ENCODE measurements around the gene PACRG. TPM values are rescaled to one million over a fixed set of nuclear protein-coding genes. Genes with fewer than 3 reads are reported as not detected.
A peak's percentile ranks its signal among the peaks of the same experiment; 100 is the strongest.

Gene PACRG
- total RNA-seq, 1 donor from 2014 or later = under 0.01 TPM

DNA sequence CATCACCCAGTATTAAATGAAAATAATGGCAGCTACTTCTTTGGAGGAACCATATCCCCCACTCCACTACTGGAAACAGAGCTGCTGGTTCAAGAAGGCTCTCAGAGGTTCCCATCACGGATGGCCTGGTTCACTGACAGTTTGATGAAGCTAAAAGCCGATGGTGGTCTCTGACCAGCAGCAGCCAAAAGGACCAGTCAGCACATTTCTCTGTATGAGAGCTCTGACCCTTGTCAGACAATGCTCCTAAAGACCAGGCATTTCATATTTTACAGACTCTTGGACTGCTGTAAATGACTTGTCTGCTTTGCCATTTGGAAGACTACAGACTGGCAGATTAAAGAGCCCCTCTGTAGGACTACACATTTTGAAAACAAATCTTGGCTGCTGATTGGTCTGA, 16.8 kb upstream of the PACRG start:
- no peak for DNase-seq (ENCODE audit: low read depth)
- no peaks in the 10 kb centered on the region for H3K27me3 ChIP-seq (ENCODE audit: control insufficient read depth, insufficient read depth, low read length)
- H3K4me3 ChIP-seq (ENCODE audit: low read depth, low read length) = no peak overlapping the region
- TF ChIP-seq, protein P1, sequence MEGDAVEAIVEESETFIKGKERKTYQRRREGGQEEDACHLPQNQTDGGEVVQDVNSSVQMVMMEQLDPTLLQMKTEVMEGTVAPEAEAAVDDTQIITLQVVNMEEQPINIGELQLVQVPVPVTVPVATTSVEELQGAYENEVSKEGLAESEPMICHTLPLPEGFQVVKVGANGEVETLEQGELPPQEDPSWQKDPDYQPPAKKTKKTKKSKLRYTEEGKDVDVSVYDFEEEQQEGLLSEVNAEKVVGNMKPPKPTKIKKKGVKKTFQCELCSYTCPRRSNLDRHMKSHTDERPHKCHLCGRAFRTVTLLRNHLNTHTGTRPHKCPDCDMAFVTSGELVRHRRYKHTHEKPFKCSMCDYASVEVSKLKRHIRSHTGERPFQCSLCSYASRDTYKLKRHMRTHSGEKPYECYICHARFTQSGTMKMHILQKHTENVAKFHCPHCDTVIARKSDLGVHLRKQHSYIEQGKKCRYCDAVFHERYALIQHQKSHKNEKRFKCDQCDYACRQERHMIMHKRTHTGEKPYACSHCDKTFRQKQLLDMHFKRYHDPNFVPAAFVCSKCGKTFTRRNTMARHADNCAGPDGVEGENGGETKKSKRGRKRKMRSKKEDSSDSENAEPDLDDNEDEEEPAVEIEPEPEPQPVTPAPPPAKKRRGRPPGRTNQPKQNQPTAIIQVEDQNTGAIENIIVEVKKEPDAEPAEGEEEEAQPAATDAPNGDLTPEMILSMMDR (IDR thresholded peaks at IDR 0.05; ENCODE audit: insufficient read depth, low read length, severe bottlenecking) = no peak
- no peaks in the 10 kb centered on the region for H3K36me3 ChIP-seq (ENCODE audit: control insufficient read depth, insufficient read depth, low read length)
- FAIRE-seq = no peak

- Histone ChIP-seq H3K27me3 (ENCODE audit: control insufficient read depth, insufficient read depth, low read length) (no peaks in the 10 kb centered on the region), H3K4me3 (ENCODE audit: low read depth, low read length) (no peak overlapping the region), H3K36me3 (ENCODE audit: control insufficient read depth, insufficient read depth, low read length) (no peaks in the 10 kb centered on the region)
- TF ChIP-seq, protein P1 (IDR thresholded peaks at IDR 0.05; ENCODE audit: insufficient read depth, low read length, severe bottlenecking) = no peak
- FAIRE-seq (peak; percentile 7), DNase-seq (ENCODE audit: low read depth) (no peak)
Observed at GRCh38 chr6:162711376-162711775, 16.4 kb upstream of the PACRG start.

- no peaks in the 10 kb centered on the region for H3K36me3 ChIP-seq (ENCODE audit: control insufficient read depth, insufficient read depth, low read length)
- no peaks in the 10 kb centered on the region for H3K27me3 ChIP-seq (ENCODE audit: control insufficient read depth, insufficient read depth, low read length)
- TF ChIP-seq, protein P1 (IDR thresholded peaks at IDR 0.05; ENCODE audit: insufficient read depth, low read length, severe bottlenecking) = no peak
- no peak overlapping the region for H3K4me3 ChIP-seq (ENCODE audit: low read depth, low read length)
- DNase-seq (ENCODE audit: low read depth) (no peak), FAIRE-seq (no peak)
Observed at GRCh38 chr6:162712694-162713093, 15.1 kb upstream of the PACRG start.

GRCh38 chr6:162713974-162714780, 13.6 kb upstream of the PACRG start:
- TF ChIP-seq, protein P1 (IDR thresholded peaks at IDR 0.05; ENCODE audit: insufficient read depth, low read length, severe bottlenecking) = no peak
- no peaks in the 10 kb centered on the region for H3K27me3 ChIP-seq (ENCODE audit: control insufficient read depth, insufficient read depth, low read length)
- DNase-seq (ENCODE audit: low read depth) = no peak
- FAIRE-seq = no peak
- no peak overlapping the region for H3K4me3 ChIP-seq (ENCODE audit: low read depth, low read length)
- no peaks in the 10 kb centered on the region for H3K36me3 ChIP-seq (ENCODE audit: control insufficient read depth, insufficient read depth, low read length)

GRCh38 chr6:162715601-162716000, 12.2 kb upstream of the PACRG start:
- Histone ChIP-seq H3K4me3 (ENCODE audit: low read depth, low read length) (no peak overlapping the region), H3K27me3 (ENCODE audit: control insufficient read depth, insufficient read depth, low read length) (no peaks in the 10 kb centered on the region), H3K36me3 (ENCODE audit: control insufficient read depth, insufficient read depth, low read length) (no peaks in the 10 kb centered on the region)
- TF ChIP-seq, protein P1 (IDR thresholded peaks at IDR 0.05; ENCODE audit: insufficient read depth, low read length, severe bottlenecking) = no peak
- FAIRE-seq (peak; percentile 83), DNase-seq (ENCODE audit: low read depth) (no peak)

- FAIRE-seq (no peak), DNase-seq (ENCODE audit: low read depth) (no peak)
- TF ChIP-seq, protein P1 (IDR thresholded peaks at IDR 0.05; ENCODE audit: insufficient read depth, low read length, severe bottlenecking) = no peak
- Histone ChIP-seq H3K4me3 (ENCODE audit: low read depth, low read length) (no peak overlapping the region), H3K36me3 (ENCODE audit: control insufficient read depth, insufficient read depth, low read length) (no peaks in the 10 kb centered on the region), H3K27me3 (ENCODE audit: control insufficient read depth, insufficient read depth, low read length) (no peaks in the 10 kb centered on the region)
Observed at GRCh38 chr6:162719528-162719927, 8.2 kb upstream of the PACRG start.
